Skin epidermis (tissue), 12 donors: ENCODE results near the gene LILRB5.
"Not testable (repeated sequence)": the region's sequence is repeated elsewhere in the genome, so short reads cannot be mapped to it uniquely, and the experiment has no call there.

Source experiments
- H3K27ac ChIP-seq, 21 experiments: fragments of 200-600 bp; sonication (generic) in 11 of 21; one replicate each; pipeline ENCODE4 v1.5.0; 2020; ENCODE audit warnings: mild to moderate bottlenecking in 3 of 21, inconsistent platforms in 2 of 21, moderate library complexity in 2 of 21
- H3K4me3 ChIP-seq, 7 experiments: fragments of 200-600 bp; sonication (generic) in 2 of 7; one replicate each; pipeline ENCODE4 v1.5.0; 2020; ENCODE audit warnings: inconsistent platforms in 2 of 7, mild to moderate bottlenecking in 2 of 7, moderate library complexity in 1 of 7

Gene LILRB5

GRCh38 chr19:54248016-54248601 lies 9.0 kb downstream of the LILRB5 start:
- H3K27ac ChIP-seq: peak overlapping the region in 7 of 21 experiments; percentile 24 to 63 (median 49)
- no peak overlapping the region for H3K4me3 ChIP-seq

GRCh38 chr19:54247106-54247930 lies 9.8 kb downstream of the LILRB5 start:
- Histone ChIP-seq H3K27ac (peak overlapping the region in 11 of 21 experiments; percentile 23 to 62 (median 49)), H3K4me3 (no peak overlapping the region)

- Histone ChIP-seq H3K27ac (no peak overlapping the region), H3K4me3 (no peak overlapping the region)
Observed at GRCh38 chr19:54245936-54246335, 11.1 kb downstream of the LILRB5 start.

GRCh38 chr19:54243809-54244208 lies 13.3 kb downstream of the LILRB5 start:
- not testable (repeated sequence) for H3K27ac ChIP-seq

GRCh38 chr19:54242646-54243045 lies 14.4 kb downstream of the LILRB5 start, which contains the start of gene LILRA6:
LILRA6 (minus strand) TSS chr19:54242790.
- not testable (repeated sequence) for H3K4me3 ChIP-seq

More at GRCh38 chr19:54243809-54244208, 13.3 kb downstream of the LILRB5 start:
- not testable (repeated sequence) for H3K4me3 ChIP-seq

GRCh38 chr19:54242234-54242633 lies 14.8 kb downstream of the LILRB5 start:
- peak overlapping the region in 1 of 21 experiments; percentile 73 for H3K27ac ChIP-seq
- not testable (repeated sequence) for H3K4me3 ChIP-seq

More at GRCh38 chr19:54242646-54243045, 14.4 kb downstream of the LILRB5 start, which contains the start of gene LILRA6:
- peak within 1 kb of the TSS in 1 of 21 experiments; percentile 73 for H3K27ac ChIP-seq

- H3K4me3 ChIP-seq: not testable (repeated sequence)
Observed at GRCh38 chr19:54240372-54241336, 16.4 kb downstream of the LILRB5 start.

GRCh38 chr19:54239491-54240371 lies 17.3 kb downstream of the LILRB5 start:
- not testable (repeated sequence) for H3K27ac ChIP-seq, H3K4me3 ChIP-seq

More at GRCh38 chr19:54240372-54241336, 16.4 kb downstream of the LILRB5 start:
- H3K27ac ChIP-seq: not testable (repeated sequence)

GRCh38 chr19:54233941-54234340 lies 23.1 kb downstream of the LILRB5 start:
- H3K27ac ChIP-seq: no peak overlapping the region
- no peak overlapping the region for H3K4me3 ChIP-seq

GRCh38 chr19:54231077-54231931 lies 25.8 kb downstream of the LILRB5 start:
- H3K4me3 ChIP-seq: no peak overlapping the region
- no peak overlapping the region for H3K27ac ChIP-seq

- H3K4me3 ChIP-seq: no peak overlapping the region
- no peak overlapping the region for H3K27ac ChIP-seq
Observed at GRCh38 chr19:54230031-54230430, 27.0 kb downstream of the LILRB5 start.

- H3K4me3 ChIP-seq: no peak overlapping the region
- H3K27ac ChIP-seq: no peak overlapping the region
Observed at GRCh38 chr19:54229146-54229545, 27.9 kb downstream of the LILRB5 start.

- H3K27ac ChIP-seq, H3K4me3 ChIP-seq: not testable (repeated sequence)
Observed at GRCh38 chr19:54224619-54225018, 32.5 kb downstream of the LILRB5 start.

- peak overlapping the region in 1 of 21 experiments; percentile 8 for H3K27ac ChIP-seq
- not testable (repeated sequence) for H3K4me3 ChIP-seq
Observed at GRCh38 chr19:54223937-54224281, 33.2 kb downstream of the LILRB5 start.

GRCh38 chr19:54223277-54223936 lies 33.7 kb downstream of the LILRB5 start:
- Histone ChIP-seq H3K27ac (peak overlapping the region in 5 of 21 experiments; percentile 1 to 77 (median 24)), H3K4me3 (peak overlapping the region in 1 of 7 experiments; percentile 15)

- peak within 1 kb of the TSS in 9 of 21 experiments; percentile 1 to 77 (median 43) for H3K27ac ChIP-seq
- H3K4me3 ChIP-seq: peak within 1 kb of the TSS in 2 of 7 experiments; percentile 5 to 15
Observed at GRCh38 chr19:54222474-54223276, 34.4 kb downstream of the LILRB5 start, which contains the start of gene LILRB3. LILRB3 (minus strand) TSS chr19:54223007; CDS start chr19:54222976, 31 bp downstream.
